Sigmoid colon (tissue), 3 donors: Measurements from ENCODE around the gene MYORG.

ENCODE experiments used
- CTCF ChIP-seq, 4 experiments: fragments of 450-650 bp in 3 of 4; fragments of 200-600 bp in 1 of 4; IDR thresholded peaks; one replicate each; pipeline ENCODE4 v1.5.1; 2016 to 2019; ENCODE audit warnings: antibody characterized with exemption in 4 of 4, mild to moderate bottlenecking in 3 of 4, moderate library complexity in 2 of 4
- POLR2A ChIP-seq, 2 donors: fragments of 450-650 bp; IDR thresholded peaks; one replicate each; pipeline ENCODE4 v1.6.1; 2016; ENCODE audit warnings: antibody characterized with exemption in 2 of 2, mild to moderate bottlenecking in 2 of 2, moderate library complexity in 2 of 2

- no peak for TF ChIP-seq CTCF (IDR thresholded peaks at IDR 0.05)
- TF ChIP-seq POLR2A (IDR thresholded peaks at IDR 0.05) = no peak
These were observed 15.8 kb upstream of the MYORG start for GRCh38 chr9:34392511-34392910.
